Eye (tissue), 1 donor: Measurements from ENCODE around the gene TTLL5.

Experiments
- DNase-seq: peaks from one replicate; pipeline ENCODE4 v3.0.0-alpha.2; 2015

The TTLL5 gene

DNA sequence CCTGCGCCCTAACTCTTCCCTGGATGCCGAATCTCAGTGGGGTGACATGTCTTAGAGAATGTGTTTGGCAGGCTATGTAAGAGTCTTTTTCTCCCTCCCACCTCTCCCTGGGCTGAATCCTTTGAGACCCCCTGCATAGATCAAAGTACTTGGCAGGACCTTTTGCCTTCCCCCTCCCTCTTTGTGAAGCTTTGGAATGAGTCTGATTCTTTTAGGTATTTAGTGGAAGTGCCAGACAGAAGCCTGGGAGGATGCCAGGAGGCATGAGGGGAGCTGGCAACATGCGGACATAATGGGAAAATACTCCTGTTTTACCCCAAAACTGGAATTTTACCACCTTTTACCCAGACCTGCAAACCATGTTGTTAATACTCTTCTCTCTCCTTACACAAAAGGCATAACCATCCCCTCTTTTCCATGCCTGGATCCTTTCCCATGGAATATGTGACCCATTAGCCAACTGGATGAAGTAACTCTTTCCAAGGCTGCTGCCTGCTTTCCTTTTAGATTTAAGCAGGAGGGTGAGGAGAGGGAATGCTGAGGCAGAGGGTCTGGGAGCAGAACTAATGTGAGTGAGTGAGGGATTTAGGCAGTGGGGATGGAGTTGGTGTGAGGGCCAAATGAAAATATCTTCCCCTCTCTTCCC is 41.7 kb downstream of the TTLL5 start:
- DNase-seq = peak; percentile 49

DNA sequence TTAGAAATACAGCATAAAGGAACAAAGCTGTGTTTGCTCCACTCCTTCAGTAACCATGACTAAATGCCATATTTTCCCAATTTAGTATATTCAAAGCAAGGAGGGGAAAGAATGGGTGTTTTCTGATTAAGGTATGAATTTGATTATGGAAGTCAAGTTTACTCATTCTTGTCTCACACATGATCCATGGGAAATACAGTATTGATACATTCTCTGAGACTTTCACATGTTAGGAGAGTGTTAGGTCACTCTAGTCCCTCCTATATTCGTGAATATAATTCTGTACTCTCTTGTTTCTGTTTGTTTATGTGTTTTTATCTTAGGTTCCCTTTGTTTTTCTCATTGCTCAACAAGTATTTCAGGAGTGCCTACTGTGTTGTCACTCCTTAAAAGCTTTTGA is 42.4 kb downstream of the TTLL5 start:
- no peak for DNase-seq

- DNase-seq = no peak
These were observed 44.0 kb downstream of the TTLL5 start for GRCh38 chr14:75705014-75705413.

- DNase-seq = peak; percentile 93
These were observed 48.3 kb downstream of the TTLL5 start for GRCh38 chr14:75709207-75709812.

DNA sequence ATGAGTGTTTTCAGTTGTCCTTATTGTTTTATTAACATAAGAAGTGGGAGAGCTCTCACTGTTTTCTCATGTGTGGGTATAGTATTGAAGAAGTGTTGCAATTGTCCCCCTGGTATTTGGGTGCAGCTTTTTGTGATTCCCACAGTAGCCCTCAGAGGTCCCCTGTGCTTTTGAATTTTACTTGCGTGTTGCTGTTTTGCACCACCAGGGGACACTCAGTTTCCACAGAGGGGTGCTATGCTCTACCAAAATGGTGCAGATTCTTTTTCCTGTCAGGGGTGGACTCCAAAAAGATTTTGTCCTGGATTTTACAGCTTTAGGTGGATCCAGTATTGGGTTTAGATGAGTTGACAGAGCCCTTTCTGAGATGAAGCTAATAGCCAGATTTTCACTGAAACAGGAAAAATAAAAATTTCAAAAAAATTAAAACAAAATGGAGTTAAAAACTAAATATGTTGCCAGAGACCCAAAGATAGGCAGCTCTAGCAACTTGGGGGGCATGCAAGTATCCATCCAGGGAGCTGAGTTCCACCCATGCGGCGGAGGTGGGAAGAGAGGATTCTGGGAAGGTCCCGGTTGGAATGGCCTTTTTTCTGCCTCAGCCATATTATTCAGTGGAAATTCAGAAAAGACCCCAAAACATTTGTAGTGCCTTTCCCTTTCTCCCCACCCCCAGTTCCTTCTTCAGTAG is 50.2 kb downstream of the TTLL5 start:
- peak; percentile 72 for DNase-seq

DNA sequence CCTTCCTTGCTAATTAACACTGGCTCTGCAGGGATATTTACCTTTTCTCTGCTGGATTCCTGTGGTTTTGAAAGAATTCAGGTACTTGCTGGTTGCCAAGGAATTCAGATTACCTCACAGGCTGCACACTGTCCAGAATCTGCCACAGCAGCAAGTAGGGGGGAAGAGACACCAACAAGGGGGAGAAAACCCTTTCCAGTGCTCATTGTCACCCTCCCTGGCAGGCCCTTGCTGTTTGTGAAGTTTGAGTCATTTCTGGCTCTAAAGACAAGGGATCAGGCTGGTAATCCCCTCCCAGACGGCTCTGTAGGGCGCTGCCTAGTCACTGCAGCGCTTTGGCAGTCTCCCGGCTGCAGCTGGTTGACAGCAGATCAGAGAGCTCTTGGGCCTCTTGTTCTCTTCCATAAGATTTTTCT is 50.8 kb downstream of the TTLL5 start:
- DNase-seq = peak; percentile 83

DNA sequence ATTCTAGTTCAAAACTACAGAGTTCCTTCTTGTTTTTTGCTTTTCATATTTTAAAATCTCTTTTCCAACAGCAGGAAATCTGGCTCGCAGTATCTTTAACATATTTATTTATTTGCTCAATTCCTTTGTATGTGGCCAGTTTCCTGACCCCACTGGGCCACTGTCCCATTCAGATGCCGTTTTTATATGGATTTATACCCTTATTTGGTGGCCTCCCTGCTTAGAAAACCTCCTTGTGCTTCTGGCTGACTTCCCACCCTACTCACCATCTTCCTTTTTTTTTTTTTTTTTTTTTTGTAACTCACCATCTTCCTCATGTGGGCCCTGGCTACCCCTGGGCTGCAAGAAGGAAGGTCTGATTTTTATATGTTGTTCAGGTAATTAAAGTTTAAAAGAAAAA is 53.9 kb downstream of the TTLL5 start:
- no peak for DNase-seq

GRCh38 chr14:75715926-75716780 is 55.1 kb downstream of the TTLL5 start:
- no peak for DNase-seq

DNA sequence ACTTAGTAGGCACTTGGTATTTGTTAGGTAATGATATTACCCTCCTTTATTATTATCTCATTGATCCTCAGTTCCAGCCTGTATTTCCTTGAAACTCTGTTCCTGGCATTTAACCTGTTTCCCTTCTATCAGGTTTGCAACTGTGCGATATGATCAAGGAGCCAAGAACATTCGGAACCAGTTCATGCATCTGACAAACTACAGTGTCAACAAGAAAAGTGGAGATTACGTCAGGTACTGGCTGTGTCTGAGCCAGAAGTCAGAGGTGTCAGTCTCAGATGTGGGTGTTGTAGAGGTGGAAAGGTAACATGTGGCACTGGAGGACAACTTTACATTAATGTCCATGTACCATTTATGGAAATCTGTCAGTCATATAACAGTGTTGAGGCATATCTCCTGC is 56.7 kb downstream of the TTLL5 start:
- DNase-seq = no peak

GRCh38 chr14:75718199-75718598 is 57.2 kb downstream of the TTLL5 start:
- no peak for DNase-seq

GRCh38 chr14:75720116-75720515 is 59.1 kb downstream of the TTLL5 start:
- no peak for DNase-seq

GRCh38 chr14:75720842-75721498 is 59.9 kb downstream of the TTLL5 start:
- peak; percentile 64 for DNase-seq

DNA sequence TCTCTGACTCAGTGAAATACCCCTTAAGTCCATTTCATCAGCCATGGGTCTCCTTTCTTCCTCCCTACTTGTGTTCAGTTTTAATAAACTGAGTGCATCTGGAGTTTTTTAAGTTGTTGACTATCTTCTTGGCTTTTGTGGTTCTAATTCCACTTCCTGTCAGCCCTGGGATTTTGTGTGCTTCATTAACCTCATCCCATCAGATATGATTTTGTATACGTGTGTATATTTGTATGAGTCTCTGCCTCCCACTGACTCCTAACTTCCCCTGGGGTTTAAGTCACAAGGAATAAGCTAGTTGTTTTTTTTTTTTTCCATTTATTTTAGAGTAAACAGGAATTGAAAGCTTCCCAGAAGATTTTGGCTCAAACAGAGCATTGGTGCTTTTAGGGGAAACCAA is 62.7 kb downstream of the TTLL5 start:
- DNase-seq = no peak

GRCh38 chr14:75724414-75725204 is 63.6 kb downstream of the TTLL5 start:
- no peak for DNase-seq

GRCh38 chr14:75725481-75725880 is 64.4 kb downstream of the TTLL5 start:
- DNase-seq = no peak

GRCh38 chr14:75726321-75726720 is 65.3 kb downstream of the TTLL5 start:
- DNase-seq = no peak

DNA sequence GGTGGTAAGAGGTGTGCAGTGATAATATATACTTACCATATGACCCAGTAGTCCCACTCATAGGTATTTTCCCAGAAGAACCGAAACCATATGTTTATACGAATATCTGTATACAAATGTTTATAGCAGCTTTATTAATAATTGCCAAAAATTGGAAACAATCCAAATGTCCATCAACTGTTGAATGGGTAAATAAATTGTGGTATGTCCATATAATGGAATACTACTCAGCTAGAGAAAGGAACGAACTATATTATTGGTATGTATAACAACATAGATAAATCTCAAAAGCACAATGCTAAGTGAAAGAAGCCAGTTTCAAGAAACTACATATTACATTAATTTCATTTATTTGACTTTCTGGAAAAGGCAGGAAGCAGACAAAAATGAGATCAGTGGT is 66.1 kb downstream of the TTLL5 start:
- DNase-seq = no peak

GRCh38 chr14:75732888-75733287 is 71.8 kb downstream of the TTLL5 start:
- DNase-seq = no peak

DNA sequence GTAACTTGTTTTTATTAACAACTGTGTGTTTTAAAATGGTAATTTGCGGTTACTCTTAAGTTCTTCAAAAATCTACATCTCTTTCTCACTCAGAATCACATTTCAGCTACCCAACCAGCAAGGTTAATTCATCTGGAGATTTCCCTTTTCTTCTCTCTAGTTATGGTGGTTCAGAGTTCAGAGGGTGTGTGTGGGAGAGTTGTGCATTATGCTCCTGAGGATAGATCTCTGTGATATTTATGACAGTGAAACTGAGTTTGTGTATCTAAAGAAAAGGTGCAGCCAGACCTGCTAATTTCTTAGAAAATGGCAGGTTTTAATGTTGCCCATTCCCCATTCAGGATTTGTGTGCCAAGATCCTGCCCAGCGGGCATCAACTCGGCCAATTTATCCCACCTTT is 73.8 kb downstream of the TTLL5 start:
- DNase-seq = no peak

GRCh38 chr14:75736845-75737485 is 75.9 kb downstream of the TTLL5 start:
- no peak for DNase-seq

- no peak for DNase-seq
These were observed 77.1 kb downstream of the TTLL5 start for GRCh38 chr14:75738192-75738591.
